Mesendoderm (in vitro differentiated cells): Measurements from ENCODE around the gene NACAD. TPM values are rescaled to one million over a fixed set of nuclear protein-coding genes. Genes with fewer than 3 reads are reported as not detected.

Experiments
- DNase-seq: peaks from one replicate; pipeline ENCODE4 v3.0.0; 2013
- H2AK5ac ChIP-seq: 2 replicates; pipeline ENCODE4 v1.6.1; 2013; ENCODE audit warnings: low read length, inconsistent platforms
- H2BK120ac ChIP-seq: 2 replicates; pipeline ENCODE4 v1.6.1; 2013; ENCODE audit warnings: low read depth, mild to moderate bottlenecking, low read length, moderate library complexity, mixed read lengths
- H2BK15ac ChIP-seq: replicated peaks from 2 replicates; pipeline ENCODE4 v1.6.1; 2013; ENCODE audit warnings: low read depth, mild to moderate bottlenecking, moderate library complexity
- H2BK5ac ChIP-seq: 2 replicates; pipeline ENCODE4 v1.6.1; 2013; ENCODE audit warnings: low read length, inconsistent platforms
- H3K18ac ChIP-seq: 2 replicates; pipeline ENCODE4 v1.6.1; 2013; ENCODE audit warnings: mild to moderate bottlenecking, low read length, mixed read lengths
- H3K23ac ChIP-seq: one replicate; pipeline ENCODE4 v1.6.1; 2013; ENCODE audit warnings: low read length
- H3K27ac ChIP-seq: 2 replicates; pipeline ENCODE4 v1.5.1; 2013; ENCODE audit warnings: low read depth, mild to moderate bottlenecking, inconsistent platforms, low read length, moderate library complexity
- H3K27me3 ChIP-seq: 2 replicates; pipeline ENCODE4 v1.6.1; 2013; ENCODE audit warnings: low read length, control low read depth, mild to moderate bottlenecking, inconsistent platforms; ENCODE audit not compliant: insufficient read depth, poor library complexity
- H3K36me3 ChIP-seq: 2 replicates; pipeline ENCODE4 v1.6.1; 2013; ENCODE audit warnings: low read length, inconsistent platforms; ENCODE audit not compliant: control insufficient read depth, insufficient read depth
- H3K4ac ChIP-seq: one replicate; pipeline ENCODE4 v1.6.1; 2013; ENCODE audit warnings: low read depth, mild to moderate bottlenecking, low read length, moderate library complexity
- H3K4me1 ChIP-seq: 2 replicates; pipeline ENCODE4 v1.6.1; 2013; ENCODE audit warnings: low read depth, low read length, inconsistent platforms; ENCODE audit not compliant: control insufficient read depth
- H3K4me2 ChIP-seq: 2 replicates; pipeline ENCODE4 v1.6.1; 2013; ENCODE audit warnings: low read length
- H3K4me3 ChIP-seq: 2 replicates; pipeline ENCODE4 v1.5.1; 2013; ENCODE audit warnings: mild to moderate bottlenecking, low read length
- H3K56ac ChIP-seq: one replicate; pipeline ENCODE4 v1.6.1; 2013; ENCODE audit warnings: low read length
- H3K79me1 ChIP-seq: 2 replicates; pipeline ENCODE4 v1.6.1; 2013; ENCODE audit warnings: low read length, inconsistent platforms
- H3K79me2 ChIP-seq: 2 replicates; pipeline ENCODE4 v1.6.1; 2013; ENCODE audit warnings: mild to moderate bottlenecking, low read length; ENCODE audit not compliant: control insufficient read depth, insufficient read depth
- H3K9ac ChIP-seq: 2 replicates; pipeline ENCODE4 v1.6.1; 2013; ENCODE audit warnings: low read length, inconsistent platforms
- H4K5ac ChIP-seq: one replicate; pipeline ENCODE4 v1.6.1; 2013; ENCODE audit warnings: low read length
- H4K8ac ChIP-seq: one replicate; pipeline ENCODE4 v1.6.1; 2013; ENCODE audit warnings: low read depth, mild to moderate bottlenecking, control low read depth, low read length, moderate library complexity
- WGBS: extraction: QIAGEN DNeasy Blood & Tissue Kit; methylation state at CpG from one replicate; pipeline ENCODE4 v1.1.7; 2013; ENCODE audit warnings: low lambda C conversion rate, missing lambda C conversion rate; ENCODE audit not compliant: insufficient coverage; ENCODE audit errors: extremely low coverage; 5-methylcytosine and 5-hydroxymethylcytosine counted together
- polyA plus RNA-seq, 2 experiments: library from polyadenylated mRNA; stranded (reverse); fragments of 200-250 nt; gene quantifications; one replicate each; pipeline ENCODE4 v1.2.3, GENCODE V29; 2013

NACAD gene, protein sequence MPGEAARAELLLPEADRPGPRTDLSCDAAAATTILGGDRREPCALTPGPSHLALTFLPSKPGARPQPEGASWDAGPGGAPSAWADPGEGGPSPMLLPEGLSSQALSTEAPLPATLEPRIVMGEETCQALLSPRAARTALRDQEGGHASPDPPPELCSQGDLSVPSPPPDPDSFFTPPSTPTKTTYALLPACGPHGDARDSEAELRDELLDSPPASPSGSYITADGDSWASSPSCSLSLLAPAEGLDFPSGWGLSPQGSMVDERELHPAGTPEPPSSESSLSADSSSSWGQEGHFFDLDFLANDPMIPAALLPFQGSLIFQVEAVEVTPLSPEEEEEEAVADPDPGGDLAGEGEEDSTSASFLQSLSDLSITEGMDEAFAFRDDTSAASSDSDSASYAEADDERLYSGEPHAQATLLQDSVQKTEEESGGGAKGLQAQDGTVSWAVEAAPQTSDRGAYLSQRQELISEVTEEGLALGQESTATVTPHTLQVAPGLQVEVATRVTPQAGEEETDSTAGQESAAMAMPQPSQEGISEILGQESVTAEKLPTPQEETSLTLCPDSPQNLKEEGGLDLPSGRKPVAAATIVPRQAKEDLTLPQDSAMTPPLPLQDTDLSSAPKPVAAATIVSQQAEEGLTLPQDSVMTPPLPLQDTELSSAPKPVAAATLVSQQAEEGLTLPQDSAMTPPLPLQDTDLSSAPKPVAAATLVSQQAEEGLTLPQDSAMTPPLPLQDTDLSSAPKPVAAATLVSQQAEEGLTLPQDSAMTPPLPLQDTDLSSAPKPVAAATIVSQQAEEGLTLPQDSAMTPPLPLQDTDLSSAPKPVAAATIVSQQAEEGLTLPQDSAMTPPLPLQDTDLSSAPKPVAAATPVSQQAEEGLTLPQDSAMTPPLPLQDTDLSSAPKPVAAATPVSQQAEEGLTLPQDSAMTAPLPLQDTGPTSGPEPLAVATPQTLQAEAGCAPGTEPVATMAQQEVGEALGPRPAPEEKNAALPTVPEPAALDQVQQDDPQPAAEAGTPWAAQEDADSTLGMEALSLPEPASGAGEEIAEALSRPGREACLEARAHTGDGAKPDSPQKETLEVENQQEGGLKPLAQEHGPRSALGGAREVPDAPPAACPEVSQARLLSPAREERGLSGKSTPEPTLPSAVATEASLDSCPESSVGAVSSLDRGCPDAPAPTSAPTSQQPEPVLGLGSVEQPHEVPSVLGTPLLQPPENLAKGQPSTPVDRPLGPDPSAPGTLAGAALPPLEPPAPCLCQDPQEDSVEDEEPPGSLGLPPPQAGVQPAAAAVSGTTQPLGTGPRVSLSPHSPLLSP (N-terminal part only)
- 2.1 TPM for polyA plus RNA-seq (2013, experiment 1 of 2)
- 2.0 TPM for polyA plus RNA-seq (2013, experiment 2 of 2)

DNA sequence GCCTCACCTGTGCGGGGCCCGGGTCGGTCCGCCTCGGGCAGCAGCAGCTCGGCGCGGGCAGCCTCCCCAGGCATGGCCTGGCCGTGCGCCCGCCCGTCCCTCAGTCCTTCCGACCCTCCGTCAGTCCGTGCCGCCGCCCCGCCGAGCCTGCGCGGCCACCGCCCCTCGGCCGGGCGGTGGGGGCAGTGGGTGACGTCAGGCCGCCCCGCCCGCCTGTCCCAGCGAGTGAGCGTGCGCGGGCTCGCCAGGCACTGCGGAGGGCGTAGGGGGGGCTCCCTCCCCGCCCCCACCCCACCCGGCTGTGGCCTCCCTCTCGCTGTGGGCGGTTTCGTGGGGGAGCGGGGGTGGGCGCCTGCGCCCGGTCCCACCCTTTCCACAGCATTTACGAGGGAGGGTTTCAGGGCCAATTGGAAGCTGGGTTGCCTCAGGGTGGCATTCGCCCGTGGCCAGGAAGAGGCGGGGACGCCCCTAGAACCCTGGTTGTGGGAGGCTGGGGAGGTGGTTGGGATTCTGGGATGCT lies at the start of gene NACAD:
TSS of gene NACAD (minus strand) at position 149 of the 520 bp plus-strand sequence. CDS start at position 74, 75 bp downstream.
- H4K8ac ChIP-seq = no peak within 1 kb of the TSS
- no peaks in the 10 kb centered on the region for H3K79me1 ChIP-seq
- no peaks in the 10 kb centered on the region for H3K27me3 ChIP-seq
- H4K5ac ChIP-seq = no peak within 1 kb of the TSS
- no peak within 1 kb of the TSS for H2BK120ac ChIP-seq
- no peaks in the 10 kb centered on the region for H3K4me1 ChIP-seq
- WGBS = no CpG with 5 or more reads among the region's 50 CpGs
- no peaks in the 10 kb centered on the region for H3K36me3 ChIP-seq
- no peaks in the 10 kb centered on the region for H3K79me2 ChIP-seq
- peak; percentile 37 for DNase-seq
- no peak within 1 kb of the TSS for H3K18ac ChIP-seq
- H3K27ac ChIP-seq = no peak within 1 kb of the TSS
- H2AK5ac ChIP-seq = no peak within 1 kb of the TSS
- peak within 1 kb of the TSS; percentile 27 for H3K4me2 ChIP-seq
- peak within 1 kb of the TSS; percentile 40 for H3K9ac ChIP-seq
- no peak within 1 kb of the TSS for H3K4ac ChIP-seq
- H2BK15ac ChIP-seq = no peak within 1 kb of the TSS
- H3K23ac ChIP-seq = no peak within 1 kb of the TSS
- H3K4me3 ChIP-seq = peak within 1 kb of the TSS; percentile 39
- no peak within 1 kb of the TSS for H2BK5ac ChIP-seq
- H3K56ac ChIP-seq = peak within 1 kb of the TSS; percentile 65

DNA sequence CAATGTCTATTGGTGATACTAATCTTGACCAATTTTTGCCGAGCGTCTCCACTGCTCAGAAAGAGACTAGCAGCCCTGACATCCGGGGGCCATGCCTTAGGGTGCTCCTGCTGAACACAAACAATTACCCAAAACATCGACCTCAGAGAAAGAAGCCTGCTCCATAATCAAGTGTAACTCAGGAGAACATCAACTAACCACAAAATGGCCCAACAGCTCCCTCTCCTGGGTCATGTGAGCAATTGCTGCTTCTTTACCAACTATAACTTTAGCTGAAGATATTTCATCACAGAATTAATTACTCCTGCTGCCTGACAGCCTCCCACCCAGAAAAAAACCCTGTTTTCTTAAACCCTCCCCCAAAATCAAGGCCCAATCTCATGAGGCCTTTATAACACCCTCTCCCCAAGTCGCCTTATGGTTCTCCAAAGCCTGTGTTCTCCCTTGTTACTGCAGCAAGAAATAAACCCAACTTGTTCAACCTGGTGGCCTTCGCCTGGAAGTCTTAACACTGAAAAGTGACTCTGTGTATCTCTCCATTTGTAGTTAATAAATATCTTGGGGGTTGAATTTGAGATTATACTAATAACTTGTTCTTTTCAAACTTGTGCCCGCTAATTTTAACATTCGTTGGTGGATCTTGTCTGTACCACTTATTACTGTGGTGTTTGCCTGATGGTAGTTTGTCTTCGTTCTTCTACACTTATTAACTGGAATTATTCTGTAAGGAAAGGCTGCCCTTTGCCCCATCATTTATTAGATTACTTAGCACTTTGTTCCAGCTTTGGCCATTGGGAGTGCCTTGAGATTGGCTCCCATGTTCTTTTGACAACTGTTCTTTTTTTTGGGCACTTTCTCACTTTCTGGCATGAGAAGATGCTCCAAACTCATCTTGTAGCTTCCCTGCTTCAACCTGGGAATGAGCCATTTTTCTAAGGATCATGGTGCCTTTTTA lies 47.6 kb upstream of the NACAD start:
- Histone ChIP-seq H2BK5ac (no peak overlapping the region), H3K4ac (no peak overlapping the region), H4K8ac (no peak overlapping the region), H2AK5ac (no peak overlapping the region), H2BK15ac (no peak overlapping the region), H3K56ac (no peak overlapping the region), H2BK120ac (no peak overlapping the region), H3K18ac (no peak overlapping the region), H3K4me2 (no peak overlapping the region), H3K79me2 (no peaks in the 10 kb centered on the region), H3K36me3 (no peaks in the 10 kb centered on the region), H3K27ac (no peak overlapping the region), H3K79me1 (no peaks in the 10 kb centered on the region), H3K9ac (no peak overlapping the region), H3K4me3 (no peak overlapping the region), H3K23ac (no peak overlapping the region), H3K27me3 (no peaks in the 10 kb centered on the region), H3K4me1 (no peaks in the 10 kb centered on the region), H4K5ac (no peak overlapping the region)
- DNase-seq = peak; percentile 76
- no CpG with 5 or more reads among the region's 9 CpGs for WGBS

DNA sequence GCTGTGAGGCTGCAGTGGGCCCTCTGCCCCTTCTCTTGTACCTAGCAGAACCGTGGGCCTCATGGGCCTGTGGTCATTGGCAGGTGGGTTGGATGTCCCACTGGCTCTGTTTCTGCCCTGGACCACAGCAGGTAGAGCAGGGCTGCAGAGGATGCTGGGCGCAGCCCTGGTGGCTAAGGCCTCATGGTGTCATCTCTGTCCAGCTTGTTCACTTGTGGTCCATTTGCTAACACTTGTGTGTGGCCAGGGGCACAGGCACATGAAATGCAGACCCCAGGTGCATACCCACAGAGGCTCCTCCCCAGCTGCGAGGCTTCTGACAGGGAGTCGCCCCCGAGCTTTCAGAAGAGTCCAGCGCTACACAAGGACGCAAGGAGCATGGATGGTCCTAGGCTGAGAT lies 45.1 kb upstream of the NACAD start:
- Histone ChIP-seq H4K5ac (no peak overlapping the region), H3K79me1 (no peaks in the 10 kb centered on the region), H3K56ac (no peak overlapping the region), H2BK5ac (no peak overlapping the region), H3K9ac (no peak overlapping the region), H3K18ac (no peak overlapping the region), H3K4me1 (no peaks in the 10 kb centered on the region), H4K8ac (no peak overlapping the region), H3K4me3 (no peak overlapping the region), H2BK120ac (no peak overlapping the region), H3K79me2 (no peaks in the 10 kb centered on the region), H3K36me3 (no peaks in the 10 kb centered on the region), H2AK5ac (no peak overlapping the region), H3K4ac (no peak overlapping the region), H3K27me3 (no peaks in the 10 kb centered on the region), H3K23ac (no peak overlapping the region), H3K27ac (no peak overlapping the region), H2BK15ac (no peak overlapping the region), H3K4me2 (no peak overlapping the region)
- WGBS = no CpG with 5 or more reads among the region's 7 CpGs
- no peak for DNase-seq

DNA sequence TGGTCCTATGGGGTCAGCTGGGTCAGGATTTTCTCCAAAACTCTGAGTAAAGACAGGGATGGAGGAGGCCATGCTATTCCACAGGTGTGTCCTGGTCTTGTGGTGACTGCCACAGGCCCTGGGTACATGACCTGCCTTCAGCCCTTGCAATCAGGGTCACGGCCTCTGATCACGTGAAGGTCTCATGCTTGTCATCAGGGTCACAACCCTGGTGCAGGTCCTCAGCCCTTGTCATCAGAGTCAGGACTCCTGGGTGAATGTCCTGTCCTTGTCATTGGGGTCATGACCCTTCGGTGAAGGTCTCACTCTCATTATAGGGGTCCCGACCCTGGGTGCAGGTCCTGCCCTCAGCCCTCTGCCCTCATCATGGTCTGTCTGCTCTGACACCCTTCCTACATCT lies 44.6 kb upstream of the NACAD start:
- Histone ChIP-seq H4K5ac (no peak overlapping the region), H4K8ac (no peak overlapping the region), H2BK15ac (no peak overlapping the region), H3K23ac (no peak overlapping the region), H3K9ac (no peak overlapping the region), H3K79me1 (no peaks in the 10 kb centered on the region), H3K4me2 (no peak overlapping the region), H3K4me1 (no peaks in the 10 kb centered on the region), H2AK5ac (no peak overlapping the region), H3K36me3 (no peaks in the 10 kb centered on the region), H2BK5ac (no peak overlapping the region), H3K27me3 (no peaks in the 10 kb centered on the region), H3K4ac (no peak overlapping the region), H3K4me3 (no peak overlapping the region), H3K27ac (no peak overlapping the region), H3K79me2 (no peaks in the 10 kb centered on the region), H3K18ac (no peak overlapping the region), H2BK120ac (no peak overlapping the region), H3K56ac (no peak overlapping the region)
- no CpG with 5 or more reads among the region's 4 CpGs for WGBS
- no peak for DNase-seq
